Measurements from ENCODE around the gene GLT6D1. TPM values are rescaled to one million over a fixed set of nuclear protein-coding genes. Genes with fewer than 3 reads are reported as not detected.

GLT6D1 gene
- total RNA-seq, 4 donors from 2014 or later = not detected

- WGBS, 2 donors (ENCODE audit: low coverage in 1 of 2) = 0 to 71% methylated on average over 2 to 15 of the region's 15 CpGs
- no peaks in the 10 kb centered on the region for H3K4me1 ChIP-seq
- H3K27ac ChIP-seq = no peak overlapping the region
- peaks cover 17% of the 10 kb centered on the region for H3K27me3 ChIP-seq
- no peak for TF ChIP-seq POLR2AphosphoS5 (IDR thresholded peaks at IDR 0.05)
- TF ChIP-seq POLR2A (IDR thresholded peaks at IDR 0.05) = no peak
- TF ChIP-seq EP300 (IDR thresholded peaks at IDR 0.05; ENCODE audit: low read depth) = no peak
- no peak for TF ChIP-seq CTCF (IDR thresholded peaks at IDR 0.05)
- H3K36me3 ChIP-seq = no peaks in the 10 kb centered on the region
- no peak for DNase-seq
- in situ Hi-C loops (cut with MboI; ENCODE audit: low pct_ligation_motif_present in 1 of 4, low pct_unique_long_range_greater_than_20kb in 1 of 4, low sequenced_read_pairs in 3 of 4) (no loop called here), intact Hi-C loops (cut with DNase I; ENCODE audit: low total_unique reads) (no loop called here)
- no peak overlapping the region for H3K4me3 ChIP-seq
- H3K9me3 ChIP-seq = no peaks in the 10 kb centered on the region
Observed at GRCh38 chr9:135683401-135684034, 44.2 kb upstream of the GLT6D1 start.

GRCh38 chr9:135681161-135681560, 41.8 kb upstream of the GLT6D1 start:
- Histone ChIP-seq H3K9me3 (no peaks in the 10 kb centered on the region), H3K4me3 (no peak overlapping the region), H3K4me1 (no peaks in the 10 kb centered on the region), H3K27me3 (peaks cover 17% of the 10 kb centered on the region), H3K36me3 (no peaks in the 10 kb centered on the region), H3K27ac (no peak overlapping the region)
- no peak for TF ChIP-seq POLR2AphosphoS5 (IDR thresholded peaks at IDR 0.05)
- TF ChIP-seq EP300 (IDR thresholded peaks at IDR 0.05; ENCODE audit: low read depth) = no peak
- TF ChIP-seq CTCF (IDR thresholded peaks at IDR 0.05) = no peak
- no peak for TF ChIP-seq POLR2A (IDR thresholded peaks at IDR 0.05)
- DNase-seq = no peak
- WGBS, 2 donors (ENCODE audit: low coverage in 1 of 2) = 83 to 84% methylated on average over 2 to 5 of the region's 5 CpGs
- intact Hi-C loops (cut with DNase I; ENCODE audit: low total_unique reads) (no loop called here), in situ Hi-C loops (cut with MboI; ENCODE audit: low pct_ligation_motif_present in 1 of 4, low pct_unique_long_range_greater_than_20kb in 1 of 4, low sequenced_read_pairs in 3 of 4) (no loop called here)

- no peak for TF ChIP-seq POLR2A (IDR thresholded peaks at IDR 0.05)
- no peak for TF ChIP-seq CTCF (IDR thresholded peaks at IDR 0.05)
- TF ChIP-seq POLR2AphosphoS5 (IDR thresholded peaks at IDR 0.05) = no peak
- no peak for TF ChIP-seq EP300 (IDR thresholded peaks at IDR 0.05; ENCODE audit: low read depth)
Observed at GRCh38 chr9:135680056-135680455, 40.7 kb upstream of the GLT6D1 start.

GRCh38 chr9:135678236-135679017, 39.1 kb upstream of the GLT6D1 start:
- Histone ChIP-seq H3K9me3 (no peaks in the 10 kb centered on the region), H3K36me3 (no peaks in the 10 kb centered on the region), H3K27ac (no peak overlapping the region), H3K27me3 (peaks cover 7% of the 10 kb centered on the region), H3K4me1 (no peaks in the 10 kb centered on the region), H3K4me3 (no peak overlapping the region)
- WGBS, 2 donors (ENCODE audit: low coverage in 1 of 2) = 85% methylated on average over 20 of the region's 20 CpGs; no CpG with 5 or more reads in 1 of the 2 donors
- TF ChIP-seq EP300 (IDR thresholded peaks at IDR 0.05; ENCODE audit: low read depth) (no peak), POLR2AphosphoS5 (IDR thresholded peaks at IDR 0.05) (no peak)
- DNase-seq = no peak
- in situ Hi-C loops (cut with MboI; ENCODE audit: low pct_ligation_motif_present in 1 of 4, low pct_unique_long_range_greater_than_20kb in 1 of 4, low sequenced_read_pairs in 3 of 4) (no loop called here), intact Hi-C loops (cut with DNase I; ENCODE audit: low total_unique reads) (no loop called here)

More at GRCh38 chr9:135680056-135680455, 40.7 kb upstream of the GLT6D1 start:
- WGBS, 2 donors (ENCODE audit: low coverage in 1 of 2) = 77 to 80% methylated on average over 3 to 16 of the region's 16 CpGs
- no peak overlapping the region for H3K27ac ChIP-seq
- H3K4me1 ChIP-seq = no peaks in the 10 kb centered on the region
- H3K4me3 ChIP-seq = no peak overlapping the region
- in situ Hi-C loops (cut with MboI; ENCODE audit: low pct_ligation_motif_present in 1 of 4, low pct_unique_long_range_greater_than_20kb in 1 of 4, low sequenced_read_pairs in 3 of 4) (no loop called here), intact Hi-C loops (cut with DNase I; ENCODE audit: low total_unique reads) (no loop called here)
- peaks cover 17% of the 10 kb centered on the region for H3K27me3 ChIP-seq
- no peak for DNase-seq
- H3K9me3 ChIP-seq = no peaks in the 10 kb centered on the region
- H3K36me3 ChIP-seq = no peaks in the 10 kb centered on the region

Data from transverse colon (tissue), 4 donors.